Activated CD8-positive, alpha-beta memory T cell treated with anti-CD3 and anti-CD28 coated beads, Interleukin-2, amount 50 U/mL, for 4 hours (primary cell): ENCODE results near the gene DIRAS1.
"Not testable (repeated sequence)": the region's sequence is repeated elsewhere in the genome, so short reads cannot be mapped to it uniquely, and the experiment has no call there.

Experiments
- DNase-seq: peaks from one replicate; pipeline ENCODE4 v3.0.0-alpha.2; 2020

The DIRAS1 gene

GRCh38 chr19:2703691-2704216 lies 17.4 kb downstream of the DIRAS1 start:
- DNase-seq: no peak

- DNase-seq: no peak
Measured at GRCh38 chr19:2703077-2703437, 18.1 kb downstream of the DIRAS1 start.

- DNase-seq: peak; percentile 95
Measured at GRCh38 chr19:2702170-2703076, 18.7 kb downstream of the DIRAS1 start, which contains the start of gene GNG7. TSS of gene GNG7 (minus strand) at chr19:2702694. CDS start at chr19:2520688, 182,006 bp downstream.

GRCh38 chr19:2701361-2702169 lies 19.6 kb downstream of the DIRAS1 start:
- no peak for DNase-seq

- DNase-seq: no peak
Measured at GRCh38 chr19:2700660-2701360, 20.4 kb downstream of the DIRAS1 start.

GRCh38 chr19:2699413-2700140 lies 21.6 kb downstream of the DIRAS1 start:
- no peak for DNase-seq

GRCh38 chr19:2694196-2694595 lies 27.0 kb downstream of the DIRAS1 start:
- no peak for DNase-seq

- no peak for DNase-seq
Measured at GRCh38 chr19:2693492-2694160, 27.5 kb downstream of the DIRAS1 start.

- DNase-seq: no peak
Measured at GRCh38 chr19:2691951-2692350, 29.2 kb downstream of the DIRAS1 start.

- no peak for DNase-seq
Measured at GRCh38 chr19:2690856-2691255, 30.3 kb downstream of the DIRAS1 start.

- DNase-seq: no peak
Measured at GRCh38 chr19:2686360-2686759, 34.8 kb downstream of the DIRAS1 start.

- no peak for DNase-seq
Measured at GRCh38 chr19:2685204-2685704, 35.9 kb downstream of the DIRAS1 start.

GRCh38 chr19:2683430-2684003 lies 37.7 kb downstream of the DIRAS1 start:
- DNase-seq: no peak

- DNase-seq: no peak
Measured at GRCh38 chr19:2680808-2681207, 40.4 kb downstream of the DIRAS1 start.

GRCh38 chr19:2679439-2679838 lies 41.7 kb downstream of the DIRAS1 start:
- DNase-seq: no peak

- DNase-seq: not testable (repeated sequence)
Measured at GRCh38 chr19:2678948-2679347, 42.2 kb downstream of the DIRAS1 start.

GRCh38 chr19:2678044-2678671 lies 43.0 kb downstream of the DIRAS1 start:
- no peak for DNase-seq

GRCh38 chr19:2676823-2677222 lies 44.3 kb downstream of the DIRAS1 start:
- DNase-seq: no peak

GRCh38 chr19:2675892-2676291 lies 45.3 kb downstream of the DIRAS1 start:
- no peak for DNase-seq

- DNase-seq: no peak
Measured at GRCh38 chr19:2670217-2670616, 51.0 kb downstream of the DIRAS1 start.
